Measurements from ENCODE around the gene WWOX. TPM values are rescaled to one million over a fixed set of nuclear protein-coding genes. Genes with fewer than 3 reads are reported as not detected.

The WWOX gene
- total RNA-seq, 6 experiments from 2014 or later, result 13.0 to 24.3 (median 16.5) TPM

GRCh38 chr16:78740269-78740668 is 640.8 kb downstream of the WWOX start:
- Histone ChIP-seq H3K4me1 (peaks cover 0 to 16% (median 0%) of the 10 kb centered on the region in 4 donors), H3K9me3 (no peaks in the 10 kb centered on the region), H3K27me3 (no peaks in the 10 kb centered on the region), H3K27ac (no peak overlapping the region), H3K4me3 (no peak overlapping the region), H3K36me3 (no peaks in the 10 kb centered on the region)
- DNase-seq (peak; percentile 39 to 67 (median 58)), ATAC-seq (peak; percentile 63 to 85 (median 82))
- TF ChIP-seq POLR2A (IDR thresholded peaks at IDR 0.05) (no peak), CTCF (IDR thresholded peaks at IDR 0.05) (no peak)
- WGBS (ENCODE audit: insufficient coverage, low coverage, low lambda C conversion rate, missing lambda C conversion rate), result 51% methylated on average over 9 of the region's 12 CpGs
- intact Hi-C loops (cut with DNase I), result no loop called here

- intact Hi-C loops (cut with DNase I), result no loop called here
- DNase-seq, result peak in 1 of 3 donors; percentile 37
- 61% methylated on average over 18 of the region's 21 CpGs for WGBS (ENCODE audit: insufficient coverage, low coverage, low lambda C conversion rate, missing lambda C conversion rate)
- Histone ChIP-seq H3K27ac (no peak overlapping the region), H3K27me3 (no peaks in the 10 kb centered on the region), H3K36me3 (no peaks in the 10 kb centered on the region), H3K9me3 (no peaks in the 10 kb centered on the region), H3K4me3 (no peak overlapping the region), H3K4me1 (peaks cover 0 to 16% (median 0%) of the 10 kb centered on the region in 4 donors)
- TF ChIP-seq CTCF (IDR thresholded peaks at IDR 0.05) (no peak), POLR2A (IDR thresholded peaks at IDR 0.05) (no peak)
- ATAC-seq, result peak; percentile 48 to 66 (median 58)
These were observed 643.2 kb downstream of the WWOX start for GRCh38 chr16:78742501-78743283.

GRCh38 chr16:78743556-78743955 is 644.1 kb downstream of the WWOX start:
- H3K36me3 ChIP-seq, result no peaks in the 10 kb centered on the region
- H3K9me3 ChIP-seq, result no peaks in the 10 kb centered on the region
- no peak for TF ChIP-seq POLR2A (IDR thresholded peaks at IDR 0.05)
- TF ChIP-seq CTCF (IDR thresholded peaks at IDR 0.05), result no peak
- no peak overlapping the region for H3K4me3 ChIP-seq
- H3K27me3 ChIP-seq, result no peaks in the 10 kb centered on the region
- intact Hi-C loops (cut with DNase I), result no loop called here
- WGBS (ENCODE audit: insufficient coverage, low coverage, low lambda C conversion rate, missing lambda C conversion rate), result 77% methylated on average over 3 of the region's 4 CpGs
- H3K27ac ChIP-seq, result no peak overlapping the region
- DNase-seq (no peak), ATAC-seq (no peak)
- H3K4me1 ChIP-seq, result peaks cover 0 to 11% (median 0%) of the 10 kb centered on the region in 4 donors

- H3K4me1 ChIP-seq, result peaks cover 0 to 11% (median 0%) of the 10 kb centered on the region in 4 donors
- TF ChIP-seq POLR2A (IDR thresholded peaks at IDR 0.05), result no peak
- no peak for TF ChIP-seq CTCF (IDR thresholded peaks at IDR 0.05)
- intact Hi-C loops (cut with DNase I), result no loop called here
- H3K4me3 ChIP-seq, result no peak overlapping the region
- no peaks in the 10 kb centered on the region for H3K9me3 ChIP-seq
- no peak overlapping the region for H3K27ac ChIP-seq
- DNase-seq (no peak), ATAC-seq (no peak)
- no peaks in the 10 kb centered on the region for H3K36me3 ChIP-seq
- 87% methylated on average over 3 of the region's 5 CpGs for WGBS (ENCODE audit: insufficient coverage, low coverage, low lambda C conversion rate, missing lambda C conversion rate)
- no peaks in the 10 kb centered on the region for H3K27me3 ChIP-seq
These were observed 644.6 kb downstream of the WWOX start for GRCh38 chr16:78744099-78744498.

Measured in right lobe of liver (tissue), 6 donors.